H1 (cell line): ENCODE results near the gene SMG9. TPM values are rescaled to one million over a fixed set of nuclear protein-coding genes. Genes with fewer than 3 reads are reported as not detected.
A peak's percentile ranks its signal among the peaks of the same experiment; 100 is the strongest.

Experiments used
- CTCF ChIA-PET: fragments of 300-600 bp; sonication (Branson Sonifier 250); formaldehyde crosslinking; loops from one replicate; lab custom pipeline; 2021; ENCODE audit not compliant: partially characterized antibody; lab: Charles Lee
- POLR2A ChIA-PET: fragments of 300-600 bp; sonication (Branson Sonifier 250); formaldehyde crosslinking; loops from one replicate; lab custom pipeline; 2021; ENCODE audit warnings: inconsistent platforms; ENCODE audit not compliant: partially characterized antibody; lab: Charles Lee
- DNase-seq, 2 experiments: peaks; one replicate each; pipeline versions ENCODE4 v3.0.0 to v3.0.0-alpha.2; 2010 to 2022; ENCODE audit warnings: low spot score in 2 of 2, low read depth in 1 of 2, mixed read lengths in 1 of 2
- FAIRE-seq: peaks from 2 replicates; lab custom pipeline; 2011; peaks lifted over from hg19 to GRCh38; lab: Jason Lieb, UNC
- H2AFZ ChIP-seq: 2 replicates; pipeline ENCODE4 v1.8.1; 2012; ENCODE audit warnings: low read length, inconsistent platforms
- H2AK5ac ChIP-seq: 2 replicates; pipeline ENCODE4 v1.6.1; 2013; ENCODE audit warnings: low read depth, low read length
- H2BK120ac ChIP-seq: replicated peaks from 2 replicates; pipeline ENCODE3; 2013; ENCODE audit warnings: low read depth, low read length, inconsistent platforms
- H2BK12ac ChIP-seq: 2 replicates; pipeline ENCODE4 v1.6.1; 2013; ENCODE audit warnings: low read depth, low read length
- H2BK15ac ChIP-seq: 2 replicates; pipeline ENCODE4 v1.6.1; 2013; ENCODE audit warnings: low read length
- H2BK20ac ChIP-seq: 2 replicates; pipeline ENCODE4 v1.6.1; 2013; ENCODE audit warnings: low read length
- H2BK5ac ChIP-seq: 2 replicates; pipeline ENCODE4 v1.6.1; 2013; ENCODE audit warnings: low read depth, low read length
- H3K14ac ChIP-seq: 2 replicates; pipeline ENCODE4 v1.6.1; 2013; ENCODE audit warnings: inconsistent platforms; ENCODE audit not compliant: insufficient read length
- H3K18ac ChIP-seq: 2 replicates; pipeline ENCODE4 v1.6.1; 2013; ENCODE audit warnings: low read length; ENCODE audit errors: extremely low read depth
- H3K23ac ChIP-seq: 2 replicates; pipeline ENCODE4 v1.6.1; 2013; ENCODE audit warnings: inconsistent platforms; ENCODE audit not compliant: insufficient read length
- H3K23me2 ChIP-seq: 2 replicates; pipeline ENCODE4 v1.6.1; 2013; ENCODE audit warnings: low read depth, low read length
- H3K27ac ChIP-seq: 2 replicates; pipeline ENCODE4 v1.6.1; 2011; ENCODE audit warnings: low read depth, low read length, inconsistent platforms
- H3K27me3 ChIP-seq, 4 experiments: replicated peaks in 1 of 4; 1 replicate in 1 of 4; 2 replicates in 3 of 4; pipeline versions ENCODE4 v1.6.1 to v1.8.1; 2011 to 2013; ENCODE audit warnings: low read length in 3 of 4, mild to moderate bottlenecking in 3 of 4, inconsistent platforms in 2 of 4, mixed read lengths in 2 of 4, moderate library complexity in 1 of 4; ENCODE audit not compliant: control insufficient read depth in 3 of 4, insufficient read depth in 3 of 4; ENCODE audit errors: extremely low read depth in 1 of 4
- H3K36me3 ChIP-seq, 4 experiments: 2 replicates each; pipeline versions ENCODE4 v1.6.1 to v1.8.1; 2011 to 2013; ENCODE audit warnings: mild to moderate bottlenecking in 4 of 4, low read length in 3 of 4, moderate library complexity in 2 of 4, control low read depth in 1 of 4, inconsistent platforms in 1 of 4; ENCODE audit not compliant: insufficient read depth in 4 of 4, control insufficient read depth in 2 of 4
- H3K4ac ChIP-seq: replicated peaks from 2 replicates; pipeline ENCODE3; 2013; ENCODE audit warnings: low read length, low read depth, mixed read lengths, inconsistent platforms; ENCODE audit not compliant: insufficient read length
- H3K4me1 ChIP-seq, 4 experiments: replicated peaks in 1 of 4; 1 replicate in 1 of 4; 2 replicates in 3 of 4; pipeline versions ENCODE4 v1.6.1 to v1.8.1; 2011 to 2013; ENCODE audit warnings: low read length in 3 of 4, inconsistent platforms in 2 of 4, mixed read lengths in 1 of 4; ENCODE audit not compliant: insufficient read depth in 4 of 4, control insufficient read depth in 3 of 4
- H3K4me2 ChIP-seq, 2 experiments: 2 replicates each; pipeline versions ENCODE4 v1.6.1 to v1.8.1; 2011 to 2013; ENCODE audit warnings: low read depth in 2 of 2, low read length in 2 of 2, control low read depth in 1 of 2, inconsistent platforms in 1 of 2, mild to moderate bottlenecking in 1 of 2; ENCODE audit not compliant: insufficient read depth in 1 of 2
- H3K4me3 ChIP-seq, 4 experiments: fragments of 200-600, 300-600 bp in 1 of 4; sonication (generic), shearing (Covaris generic), sonication (Bioruptor Twin) in 1 of 4; 2 replicates each; pipeline versions ENCODE4 v1.5.1 to v1.8.1; 2011 to 2016; ENCODE audit warnings: low read length in 4 of 4, low read depth in 3 of 4, control low read depth in 2 of 4, inconsistent platforms in 2 of 4, mild to moderate bottlenecking in 2 of 4, mixed read lengths in 1 of 4, moderate library complexity in 1 of 4; ENCODE audit not compliant: insufficient read depth in 2 of 4; ENCODE audit errors: extremely low read depth in 1 of 4
- H3K56ac ChIP-seq: replicated peaks from 2 replicates; pipeline ENCODE3; 2013; ENCODE audit warnings: low read depth, mild to moderate bottlenecking, mixed read lengths, low read length, inconsistent platforms; ENCODE audit not compliant: insufficient read length
- H3K79me1 ChIP-seq: 2 replicates; pipeline ENCODE4 v1.6.1; 2013; ENCODE audit warnings: low read depth, low read length, control low read depth
- H3K79me2 ChIP-seq, 2 experiments: 2 replicates each; pipeline versions ENCODE4 v1.6.1 to v1.8.1; 2012 to 2013; ENCODE audit warnings: low read length in 2 of 2, mild to moderate bottlenecking in 2 of 2, inconsistent platforms in 1 of 2; ENCODE audit not compliant: insufficient read depth in 2 of 2, control insufficient read depth in 1 of 2
- H3K9ac ChIP-seq, 4 experiments: replicated peaks in 1 of 4; 1 replicate in 1 of 4; 2 replicates in 3 of 4; pipeline versions ENCODE4 v1.6.1 to v1.8.1; 2011 to 2013; ENCODE audit warnings: low read depth in 3 of 4, low read length in 3 of 4, control low read depth in 2 of 4, mild to moderate bottlenecking in 2 of 4, moderate library complexity in 2 of 4, inconsistent platforms in 1 of 4; ENCODE audit errors: extremely low read depth in 1 of 4
- H3K9me3 ChIP-seq, 2 experiments: 2 replicates each; pipeline versions ENCODE4 v1.6.1 to v1.8.1; 2012 to 2013; ENCODE audit warnings: mild to moderate bottlenecking in 2 of 2, moderate library complexity in 2 of 2, control low read depth in 1 of 2, inconsistent platforms in 1 of 2, low read depth in 1 of 2, low read length in 1 of 2, mixed read lengths in 1 of 2; ENCODE audit not compliant: insufficient read depth in 2 of 2
- H4K20me1 ChIP-seq, 2 experiments: replicated peaks in 1 of 2; 2 replicates each; pipeline versions ENCODE3 to v1.8.1; 2011 to 2013; ENCODE audit warnings: inconsistent platforms in 2 of 2, low read length in 2 of 2, mild to moderate bottlenecking in 1 of 2; ENCODE audit not compliant: insufficient read depth in 2 of 2, control insufficient read depth in 1 of 2
- H4K5ac ChIP-seq: 2 replicates; pipeline ENCODE4 v1.6.1; 2013; ENCODE audit warnings: low read length, low read depth, mixed read lengths, inconsistent platforms; ENCODE audit not compliant: insufficient read length
- H4K8ac ChIP-seq: 2 replicates; pipeline ENCODE4 v1.8.0; 2013; ENCODE audit warnings: mild to moderate bottlenecking, moderate library complexity, low read length, inconsistent platforms; ENCODE audit not compliant: insufficient read depth; ENCODE audit errors: extremely low read depth
- H4K91ac ChIP-seq: replicated peaks from 2 replicates; pipeline ENCODE3; 2013; ENCODE audit warnings: low read length, mixed read lengths, inconsistent platforms; ENCODE audit not compliant: insufficient read length
- BRCA1 ChIP-seq: IDR thresholded peaks from 2 replicates; pipeline ENCODE4 v1.6.1; 2012; ENCODE audit warnings: low read depth, low read length, improper control_type of control experiment
- JUND ChIP-seq: IDR thresholded peaks from 2 replicates; pipeline ENCODE4 v1.6.1; 2011; ENCODE audit warnings: mild to moderate bottlenecking, improper control_type of control experiment, low read length
- NRF1 ChIP-seq: IDR thresholded peaks from 2 replicates; pipeline ENCODE4 v1.6.1; 2011; ENCODE audit warnings: mild to moderate bottlenecking, low read depth, low read length, improper control_type of control experiment
- POLR2A ChIP-seq, 2 experiments: IDR thresholded peaks; 1 replicate in 1 of 2; 2 replicates in 1 of 2; pipeline ENCODE4 v1.6.1; 2011; ENCODE audit warnings: low read depth in 2 of 2, low read length in 2 of 2, mild to moderate bottlenecking in 2 of 2; ENCODE audit errors: control extremely low read depth in 1 of 2
- RFX5 ChIP-seq: IDR thresholded peaks from 2 replicates; pipeline ENCODE4 v1.6.1; 2011; ENCODE audit warnings: low read depth, low read length, improper control_type of control experiment, borderline replicate concordance
- RXRA ChIP-seq: IDR thresholded peaks from 2 replicates; pipeline ENCODE4 v1.6.1; 2011; ENCODE audit warnings: low read depth, mild to moderate bottlenecking, low read length, moderate library complexity; ENCODE audit not compliant: insufficient read depth
- SIX5 ChIP-seq: IDR thresholded peaks from 2 replicates; pipeline ENCODE4 v1.6.1; 2011; ENCODE audit warnings: mild to moderate bottlenecking, low read depth, low read length
- SUZ12 ChIP-seq: fragments of 200-600 bp; sonication (generic); IDR thresholded peaks from 2 replicates; pipeline ENCODE4 v1.6.1; 2012; ENCODE audit warnings: mild to moderate bottlenecking, inconsistent platforms, low read length, moderate library complexity, mixed read lengths
- WGBS, 2 experiments: shearing (Covaris generic) in 1 of 2; methylation state at CpG; one replicate each; pipeline versions ENCODE4 v1.1.6 to v1.1.7; 2013 to 2015; ENCODE audit warnings: low lambda C conversion rate in 2 of 2, mixed read lengths in 2 of 2, inconsistent platforms in 1 of 2, low coverage in 1 of 2, missing lambda C conversion rate in 1 of 2; ENCODE audit not compliant: insufficient replicate concordance in 2 of 2, insufficient coverage in 1 of 2, insufficient read length in 1 of 2; ENCODE audit errors: extremely low coverage in 1 of 2, missing lambda C conversion rate in 1 of 2; 5-methylcytosine and 5-hydroxymethylcytosine counted together
- polyA plus RNA-seq, 7 experiments: library from polyadenylated mRNA; depleted of rRNA in 3 of 7; stranded (reverse) in 5 of 7; unstranded in 2 of 7; fragments of >200 nt in 5 of 7; fragments of 200-250 nt in 2 of 7; gene quantifications; 1 replicate in 5 of 7; 2 replicates in 1 of 7; 4 replicates in 1 of 7; pipeline versions ENCODE4 v1.2.1 to v1.2.3, GENCODE V29; 2011 to 2013; ENCODE audit warnings: missing spikeins in 2 of 7, mixed read lengths in 2 of 7
- total RNA-seq: library from RNA; stranded (reverse); fragmentation: NEBNext Ultra II Directional; extraction: Animal tissue kit (Norgen Biotek cat#: 25700); gene quantifications from 2 replicates; pipeline ENCODE4 v1.2.1, GENCODE V29; 2021

Gene SMG9
- total and polyA plus RNA-seq, 2 of the 8 experiments (the other 6 are each of a cell fraction or from before 2014, with no cell fraction given): 20.4 to 28.7 TPM

DNA sequence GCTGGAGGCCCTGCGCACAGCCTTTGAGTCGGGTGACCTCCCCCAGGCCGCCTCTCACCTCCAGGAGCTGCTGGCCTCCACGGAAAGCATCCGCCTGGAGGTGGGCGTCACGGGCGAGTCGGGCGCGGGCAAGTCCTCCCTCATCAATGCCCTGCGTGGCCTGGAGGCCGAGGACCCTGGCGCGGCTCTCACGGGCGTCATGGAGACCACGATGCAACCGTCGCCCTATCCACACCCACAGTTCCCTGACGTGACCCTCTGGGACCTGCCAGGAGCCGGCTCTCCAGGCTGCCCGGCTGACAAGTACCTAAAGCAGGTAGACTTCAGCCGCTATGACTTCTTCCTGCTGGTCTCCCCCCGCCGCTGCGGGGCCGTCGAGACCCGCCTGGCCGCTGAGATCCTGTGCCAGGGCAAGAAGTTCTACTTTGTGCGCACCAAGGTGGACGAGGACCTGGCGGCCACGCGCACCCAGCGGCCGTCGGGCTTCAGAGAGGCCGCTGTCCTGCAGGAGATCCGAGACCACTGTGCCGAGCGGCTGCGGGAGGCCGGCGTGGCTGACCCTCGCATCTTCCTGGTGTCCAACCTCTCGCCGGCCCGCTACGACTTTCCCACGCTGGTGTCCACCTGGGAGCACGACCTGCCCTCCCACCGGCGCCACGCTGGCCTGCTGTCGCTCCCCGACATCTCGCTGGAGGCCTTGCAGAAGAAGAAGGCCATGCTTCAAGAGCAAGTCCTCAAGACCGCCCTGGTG is 36.0 kb downstream of the SMG9 start:
- Histone ChIP-seq H3K9ac (no peak overlapping the region), H3K18ac (no peak overlapping the region), H2BK5ac (no peak overlapping the region; the same call in 1 of the 2 replicates), H3K4me2 (no peak overlapping the region), H2AK5ac (no peak overlapping the region), H3K4me3 (no peak overlapping the region), H3K23me2 (no peaks in the 10 kb centered on the region), H4K91ac (no peak overlapping the region), H3K4me1 (no peaks in the 10 kb centered on the region), H3K23ac (no peak overlapping the region), H3K79me1 (no peaks in the 10 kb centered on the region), H3K27me3 (no peaks in the 10 kb centered on the region), H4K20me1 (no peaks in the 10 kb centered on the region), H3K79me2 (no peaks in the 10 kb centered on the region), H2AFZ (no peak overlapping the region), H2BK15ac (no peak overlapping the region), H3K4ac (no peak overlapping the region), H3K56ac (no peak overlapping the region), H3K36me3 (no peaks in the 10 kb centered on the region), H3K14ac (no peak overlapping the region), H2BK20ac (no peak overlapping the region), H2BK120ac (no peak overlapping the region), H3K27ac (no peak overlapping the region), H4K8ac (peak overlapping the region; percentile 79; the same call in 1 of the 2 replicates), H3K9me3 (no peaks in the 10 kb centered on the region), H4K5ac (no peak overlapping the region), H2BK12ac (no peak overlapping the region)
- WGBS, 2 experiments: 93% methylated on average over 47 of the region's 60 CpGs; no CpG with 5 or more reads in 1 of the 2 experiments
- POLR2A ChIA-PET: no interaction called here
- CTCF ChIA-PET: interaction anchor here (1.2 kb wide), 1 partner anchor 50 kb away, joined by 3 read pairs; no protein-coding TSS in a partner anchor
- no peak for FAIRE-seq
- no peak for DNase-seq
- TF ChIP-seq SIX5: no peak
- no peak for TF ChIP-seq RFX5
- TF ChIP-seq POLR2A (IDR thresholded peaks at IDR 0.05; ENCODE audit: control extremely low read depth in 1 of 2, low read depth in 2 of 2, low read length in 2 of 2): no peak
- TF ChIP-seq JUND: no peak
- no peak for TF ChIP-seq RXRA
- no peak for TF ChIP-seq NRF1
- TF ChIP-seq SUZ12: no peak
- no peak for TF ChIP-seq BRCA1
